Endothelial cell of umbilical vein (primary cell): ENCODE measurements around the gene WNT7B. TPM values are rescaled to one million over a fixed set of nuclear protein-coding genes. Genes with fewer than 3 reads are reported as not detected.

Source experiments
- BruUV-seq: library from RNA; stranded (reverse); fragments of 400-500 nt; replicated peaks from 2 replicates; lab custom pipeline; 2021; lab: Mats Ljungman, UMichigan
- CTCF ChIA-PET: fragments of 300-600, 350-600 bp; sonication (Branson Sonifier 250); formaldehyde crosslinking; loops from one replicate; lab custom pipeline; 2021; ENCODE audit warnings: antibody characterized with exemption, inconsistent platforms; lab: Charles Lee
- POLR2A ChIA-PET: fragments of 300-600, 350-600 bp; sonication (Branson Sonifier 250); formaldehyde crosslinking; loops from one replicate; lab custom pipeline; 2021; ENCODE audit warnings: antibody characterized with exemption, inconsistent platforms; lab: Charles Lee
- DNase-seq: peaks from one replicate; pipeline ENCODE4 v3.0.0-alpha.2; 2011; ENCODE audit warnings: low read depth, low spot score
- FAIRE-seq: peaks from 2 replicates; lab custom pipeline; 2011; peaks lifted over from hg19 to GRCh38; lab: Jason Lieb, UNC
- H2AFZ ChIP-seq: 2 replicates; pipeline ENCODE4 v1.6.0; 2012; ENCODE audit warnings: low read depth, low read length, control low read depth, inconsistent platforms
- H3K27ac ChIP-seq: 2 replicates; pipeline ENCODE4 v1.5.1; 2011; ENCODE audit warnings: low read depth, mild to moderate bottlenecking, control low read depth, low read length, moderate library complexity; ENCODE audit not compliant: insufficient read depth
- H3K27me3 ChIP-seq, 2 experiments: 2 replicates each; pipeline versions ENCODE4 v1.6.0 to v1.6.1; 2011; ENCODE audit warnings: low read length in 2 of 2, mixed read lengths in 1 of 2; ENCODE audit not compliant: control insufficient read depth in 2 of 2, insufficient read depth in 2 of 2
- H3K36me3 ChIP-seq, 2 experiments: 2 replicates in 1 of 2; 3 replicates in 1 of 2; pipeline ENCODE4 v1.5.1; 2011; ENCODE audit warnings: low read length in 2 of 2, mild to moderate bottlenecking in 1 of 2, moderate library complexity in 1 of 2; ENCODE audit not compliant: control insufficient read depth in 2 of 2, insufficient read depth in 2 of 2; ENCODE audit errors: extremely low read depth in 1 of 2
- H3K4me1 ChIP-seq: 3 replicates; pipeline ENCODE4 v1.5.1; 2011; ENCODE audit warnings: mild to moderate bottlenecking, low read length; ENCODE audit not compliant: control insufficient read depth, insufficient read depth; ENCODE audit errors: extremely low read depth
- H3K4me2 ChIP-seq: 2 replicates; pipeline ENCODE4 v1.6.1; 2011; ENCODE audit warnings: low read length, control low read depth, mixed read lengths; ENCODE audit not compliant: insufficient read depth
- H3K4me3 ChIP-seq, 3 experiments: fragments of 200-600 bp in 1 of 3; sonication (generic), shearing (Covaris generic) in 1 of 3; replicated peaks in 1 of 3; 2 replicates each; pipeline ENCODE4 v1.5.1; 2011 to 2016; ENCODE audit warnings: control low read depth in 3 of 3, low read length in 3 of 3, mild to moderate bottlenecking in 2 of 3, inconsistent platforms in 1 of 3, low read depth in 1 of 3, moderate library complexity in 1 of 3; ENCODE audit not compliant: insufficient read depth in 1 of 3
- H3K79me2 ChIP-seq: 2 replicates; pipeline ENCODE4 v1.6.0; 2012; ENCODE audit warnings: low read length, inconsistent platforms; ENCODE audit not compliant: control insufficient read depth, insufficient read depth
- H3K9ac ChIP-seq: replicated peaks from 2 replicates; pipeline ENCODE3; 2011; ENCODE audit warnings: low read length, control low read depth; ENCODE audit not compliant: insufficient read depth; ENCODE audit errors: extremely low read depth
- H3K9me1 ChIP-seq: replicated peaks from 3 replicates; pipeline ENCODE4 v1.6.0; 2011; ENCODE audit warnings: mild to moderate bottlenecking, low read length; ENCODE audit not compliant: control insufficient read depth, insufficient read depth; ENCODE audit errors: extremely low read depth
- H3K9me3 ChIP-seq: replicated peaks from 2 replicates; pipeline ENCODE4 v1.5.1; 2012; ENCODE audit warnings: low read length, inconsistent platforms; ENCODE audit not compliant: control insufficient read depth, insufficient read depth
- H4K20me1 ChIP-seq: replicated peaks from 2 replicates; pipeline ENCODE3; 2011; ENCODE audit warnings: mild to moderate bottlenecking, low read length; ENCODE audit not compliant: control insufficient read depth, insufficient read depth; ENCODE audit errors: extremely low read depth
- EZH2 ChIP-seq: IDR thresholded peaks from 2 replicates; pipeline ENCODE4 v1.6.1; 2012; ENCODE audit warnings: borderline replicate concordance, low read depth, mild to moderate bottlenecking, moderate library complexity, low read length, inconsistent platforms; ENCODE audit not compliant: severe bottlenecking
- GATA2 ChIP-seq: IDR thresholded peaks from 2 replicates; pipeline ENCODE4 v1.7.0; 2011; ENCODE audit warnings: low read depth, mild to moderate bottlenecking, moderate library complexity, mixed read lengths, low read length; ENCODE audit not compliant: insufficient read length, insufficient read depth
- JUN ChIP-seq: IDR thresholded peaks from 2 replicates; pipeline ENCODE4 v1.6.1; 2011; ENCODE audit warnings: borderline replicate concordance, low read depth; ENCODE audit not compliant: insufficient read length, insufficient read depth
- MYC ChIP-seq: IDR thresholded peaks from one replicate; pipeline ENCODE4 v1.6.1; 2011; ENCODE audit warnings: mild to moderate bottlenecking, low read depth, low read length
- POLR2A ChIP-seq: IDR thresholded peaks from 2 replicates; pipeline ENCODE4 v1.6.1; 2012; ENCODE audit warnings: low read depth, mild to moderate bottlenecking, control low read depth, low read length
- POLR2AphosphoS5 ChIP-seq: IDR thresholded peaks from 2 replicates; pipeline ENCODE4 v1.6.1; 2012; ENCODE audit warnings: low read depth, mild to moderate bottlenecking, control low read depth, low read length, moderate library complexity; ENCODE audit not compliant: insufficient read depth
- dilution Hi-C: fragments of 300-500 bp; cut with MboI; formaldehyde crosslinking; loops from one replicate; pipeline ENCODE4 v1.15.0; 2019; ENCODE audit warnings: low sequenced_read_pairs; ENCODE audit not compliant: extremely low pct_ligation_motif_present
- intact Hi-C: fragments of 100-400 bp; cut with micrococcal nuclease; formaldehyde crosslinking; loops from one replicate; pipeline ENCODE4 v1.10.0; 2022
- polyA plus RNA-seq, 4 experiments: library from polyadenylated mRNA; depleted of rRNA in 3 of 4; stranded (reverse) in 3 of 4; unstranded in 1 of 4; fragments of >200 nt; gene quantifications; 2 replicates each; pipeline versions ENCODE4 v1.2.1 to v1.2.3, GENCODE V29; 2011 to 2012; ENCODE audit warnings: missing spikeins in 1 of 4
- total RNA-seq: library from RNA; stranded (reverse); gene quantifications from 2 replicates; pipeline ENCODE4 v1.2.3, GENCODE V29; 2021
- TF ChIP-seq, protein P1 (sequence below), 2 donors: IDR thresholded peaks; 1 replicate in 1 of 2; 2 replicates in 1 of 2; pipeline ENCODE4 v1.5.1; 2011; ENCODE audit warnings: low read length in 2 of 2, mild to moderate bottlenecking in 2 of 2, moderate library complexity in 2 of 2, control low read depth in 1 of 2, inconsistent platforms in 1 of 2, low read depth in 1 of 2; ENCODE audit not compliant: insufficient read depth in 1 of 2; ENCODE audit errors: extremely low read depth in 1 of 2

Gene WNT7B
- total and polyA plus RNA-seq, 2 donors (not counting 3 experiments of a cell fraction or from before 2014, with no cell fraction given): not detected

DNA sequence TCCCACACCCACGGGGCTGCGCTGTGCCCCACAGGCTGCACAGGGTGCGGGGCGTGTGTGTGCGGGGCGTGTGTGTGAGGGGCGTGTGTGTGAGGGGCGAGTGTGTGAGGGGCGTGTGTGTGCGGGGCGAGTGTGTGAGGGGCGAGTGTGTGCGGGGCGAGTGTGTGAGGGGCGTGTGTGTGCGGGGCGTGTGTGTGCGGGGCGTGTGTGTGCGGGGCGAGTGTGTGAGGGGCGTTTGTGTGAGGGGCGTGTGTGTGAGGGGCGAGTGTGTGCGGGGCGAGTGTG is 86.7 kb downstream of the WNT7B start:
- Histone ChIP-seq H3K4me1 (no peaks in the 10 kb centered on the region), H3K4me2 (no peak overlapping the region), H3K79me2 (no peaks in the 10 kb centered on the region), H3K27me3 (peaks cover 0 to 3% of the 10 kb centered on the region in 2 experiments), H3K27ac (no peak overlapping the region), H2AFZ (no peak overlapping the region), H3K4me3 (no peak overlapping the region), H3K9ac (no peak overlapping the region), H3K36me3 (no peaks in the 10 kb centered on the region), H4K20me1 (no peaks in the 10 kb centered on the region), H3K9me1 (no peaks in the 10 kb centered on the region), H3K9me3 (no peaks in the 10 kb centered on the region)
- CTCF ChIA-PET: no interaction called here
- intact Hi-C loops (no loop called here), dilution Hi-C loops (no loop called here)
- BruUV-seq: no TSS peak
- DNase-seq (no peak), FAIRE-seq (no peak)
- TF ChIP-seq POLR2AphosphoS5 (no peak), EZH2 (no peak), POLR2A (no peak), JUN (no peak), GATA2 (no peak), MYC (no peak)
- TF ChIP-seq, protein P1, sequence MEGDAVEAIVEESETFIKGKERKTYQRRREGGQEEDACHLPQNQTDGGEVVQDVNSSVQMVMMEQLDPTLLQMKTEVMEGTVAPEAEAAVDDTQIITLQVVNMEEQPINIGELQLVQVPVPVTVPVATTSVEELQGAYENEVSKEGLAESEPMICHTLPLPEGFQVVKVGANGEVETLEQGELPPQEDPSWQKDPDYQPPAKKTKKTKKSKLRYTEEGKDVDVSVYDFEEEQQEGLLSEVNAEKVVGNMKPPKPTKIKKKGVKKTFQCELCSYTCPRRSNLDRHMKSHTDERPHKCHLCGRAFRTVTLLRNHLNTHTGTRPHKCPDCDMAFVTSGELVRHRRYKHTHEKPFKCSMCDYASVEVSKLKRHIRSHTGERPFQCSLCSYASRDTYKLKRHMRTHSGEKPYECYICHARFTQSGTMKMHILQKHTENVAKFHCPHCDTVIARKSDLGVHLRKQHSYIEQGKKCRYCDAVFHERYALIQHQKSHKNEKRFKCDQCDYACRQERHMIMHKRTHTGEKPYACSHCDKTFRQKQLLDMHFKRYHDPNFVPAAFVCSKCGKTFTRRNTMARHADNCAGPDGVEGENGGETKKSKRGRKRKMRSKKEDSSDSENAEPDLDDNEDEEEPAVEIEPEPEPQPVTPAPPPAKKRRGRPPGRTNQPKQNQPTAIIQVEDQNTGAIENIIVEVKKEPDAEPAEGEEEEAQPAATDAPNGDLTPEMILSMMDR (IDR thresholded peaks at IDR 0.05; ENCODE audit: extremely low read depth in 1 of 2, insufficient read depth in 1 of 2, low read depth in 1 of 2, low read length in 2 of 2): no peak
- POLR2A ChIA-PET: no interaction called here
